GM21619 (cell line): ENCODE measurements around the gene MORC3.

Experiments used
- ATAC-seq: cut with Tn5 transposase; IDR thresholded peaks from one replicate; pipeline ENCODE4 v1.9.1; 2021; ENCODE audit not compliant: unreplicated experiment

The MORC3 gene

DNA sequence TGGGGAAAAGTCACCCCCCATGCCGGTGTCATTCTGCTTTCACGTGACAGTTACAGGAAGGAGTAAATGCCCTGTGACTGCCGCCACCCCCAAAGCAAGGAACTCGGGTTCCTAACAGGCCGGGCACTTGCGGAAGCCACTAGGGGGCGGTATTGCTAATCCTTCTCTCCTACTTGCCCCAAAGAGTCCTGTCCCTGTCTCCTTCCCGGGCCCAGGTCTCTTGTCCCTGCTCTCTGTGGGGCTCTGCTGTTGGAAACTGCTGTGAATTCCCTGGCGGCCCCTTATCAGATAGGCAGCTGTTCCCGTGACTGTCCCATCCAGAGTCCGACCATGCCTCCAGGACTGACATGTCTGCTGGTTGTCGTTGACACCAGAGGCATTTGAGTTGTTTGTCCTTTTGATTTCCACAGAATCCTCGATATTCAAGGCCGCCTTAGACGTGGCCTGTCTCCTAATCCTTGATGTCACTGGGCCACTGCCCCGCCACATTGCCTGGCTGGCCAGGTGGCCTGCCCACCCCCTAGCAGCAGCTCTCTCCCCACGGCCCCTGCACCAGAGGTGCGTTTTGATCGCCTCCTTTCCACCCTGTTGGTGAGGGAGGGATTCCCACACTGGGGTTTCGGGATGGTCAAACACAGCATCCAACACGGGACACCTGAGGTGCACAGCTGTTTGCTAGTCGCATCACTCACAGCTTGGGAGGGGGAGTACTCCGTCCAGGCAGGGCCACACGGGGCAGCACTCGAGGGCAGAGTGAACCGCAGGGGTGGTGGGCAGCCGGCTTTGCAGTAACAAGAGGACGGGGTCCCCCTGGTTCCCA, 102.5 kb downstream of the MORC3 start:
- ATAC-seq: no peak

DNA sequence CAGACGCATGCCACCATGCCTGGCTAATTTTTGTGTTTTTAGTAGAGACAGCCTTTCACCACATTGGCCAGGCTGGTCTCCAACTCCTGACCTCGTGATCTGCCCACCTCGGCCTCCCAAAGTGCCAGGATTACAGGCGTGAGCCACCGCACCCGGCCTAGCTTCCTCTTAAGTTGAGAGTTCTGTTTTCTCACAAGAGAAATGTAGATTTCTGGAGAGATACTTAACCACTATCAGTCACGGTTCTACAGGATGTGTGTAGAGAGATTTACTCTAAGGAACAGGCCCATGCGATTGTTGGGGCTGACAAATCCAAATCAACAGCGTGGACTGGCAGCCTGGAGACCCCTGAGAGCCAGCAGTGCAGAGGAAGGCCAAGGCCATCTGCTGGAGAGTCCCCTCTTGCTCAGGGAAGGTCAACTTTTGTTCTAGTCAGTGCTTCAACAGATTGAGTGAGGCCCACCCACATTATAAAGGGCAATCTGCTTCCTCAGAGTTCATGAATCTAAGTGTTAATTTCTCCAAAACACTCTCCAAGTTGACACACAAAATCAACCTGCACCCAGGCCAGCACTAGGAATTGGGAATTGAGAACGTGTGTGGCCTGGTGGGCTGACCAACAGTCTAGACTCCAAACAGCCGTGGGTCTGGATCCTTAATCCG, 103.9 kb downstream of the MORC3 start:
- ATAC-seq: no peak

GRCh38 chr21:36424592-36424991, 104.6 kb downstream of the MORC3 start:
- ATAC-seq: no peak

- ATAC-seq: no peak
These were observed 105.3 kb downstream of the MORC3 start for GRCh38 chr21:36425286-36425685.
